Measurements from ENCODE around the gene ALOXE3.

- no peak for TF ChIP-seq POLR2A (IDR thresholded peaks at IDR 0.05)
- no peak for TF ChIP-seq CTCF (IDR thresholded peaks at IDR 0.05)
These were observed 31.3 kb upstream of the ALOXE3 start for GRCh38 chr17:8149419-8150193.
